ENCODE data around the gene VSIG2. TPM values are rescaled to one million over a fixed set of nuclear protein-coding genes. Genes with fewer than 3 reads are reported as not detected.

Gene VSIG2
- total and polyA plus RNA-seq, 10 of the 15 experiments (the other 5 are each of a cell fraction or from before 2014, with no cell fraction given) = 0.13 to 0.31 (median 0.15) TPM; not detected in 5

GRCh38 chr11:124798991-124799347, 46.9 kb upstream of the VSIG2 start:
- no peaks in the 10 kb centered on the region for H3K36me3 ChIP-seq (ENCODE audit: control insufficient read depth in 2 of 2, insufficient read depth in 2 of 2, low read length in 1 of 2)
- H3K79me2 ChIP-seq (ENCODE audit: control insufficient read depth, insufficient read depth, low read length) = peaks cover 64% of the 10 kb centered on the region
- peak overlapping the region; percentile 84 for H3K4me3 ChIP-seq
- H3K4me2 ChIP-seq (ENCODE audit: control insufficient read depth, insufficient read depth) = peak overlapping the region; percentile 92
- no TSS peak for BruUV-seq (replicated peaks)
- H4K20me1 ChIP-seq (ENCODE audit: control insufficient read depth, insufficient read depth) = no peaks in the 10 kb centered on the region
- ATAC-seq = peak; percentile 24
- POLR2A ChIA-PET = interaction anchor here (1.2 to 2.4 kb wide), 5 partner anchors 9 to 41 kb away, joined by 3 to 9 read pairs (median 4); no protein-coding TSS in a partner anchor
- RAD21 ChIA-PET (ENCODE audit: unreplicated experiment) = interaction anchor here (1.0 to 3.8 kb wide), 9 partner anchors 31 to 292 kb away, joined by 3 to 35 read pairs (median 6); partner anchors contain the start of genes ESAM, NRGN, SIAE and SPA17
- H3K27me3 ChIP-seq (replicated peaks in 1 of 2; ENCODE audit: control insufficient read depth in 2 of 2, insufficient read depth in 2 of 2, low read length in 1 of 2) = peaks cover 0 to 1% of the 10 kb centered on the region in 2 experiments; a peak in 1 of 4 replicates
- in situ Hi-C loops (cut with MboI) = no loop called here
- FAIRE-seq = no peak
- WGBS (ENCODE audit: insufficient coverage, insufficient replicate concordance, low lambda C conversion rate, missing lambda C conversion rate) = under 1% methylated on average over 8 of the region's 8 CpGs
- no peak for DNase-seq (ENCODE audit: low read depth, low spot score)
- no peaks in the 10 kb centered on the region for H3K9me3 ChIP-seq (replicated peaks; ENCODE audit: control insufficient read depth, insufficient read depth, low read length)
- H2AFZ ChIP-seq (ENCODE audit: control insufficient read depth, low read depth, low read length) = peak overlapping the region; percentile 13
- H3K27ac ChIP-seq (ENCODE audit: control insufficient read depth, insufficient read depth) = peak overlapping the region; percentile 94
- SMC1A ChIA-PET (ENCODE audit: uncharacterized antibody, unreplicated experiment) = interaction anchor here (0.8 to 8.4 kb wide), 15 partner anchors 9 to 161 kb away, joined by 3 to 83 read pairs (median 5); partner anchors contain the start of gene ESAM
- intact Hi-C loops (cut with micrococcal nuclease; ENCODE audit: unreplicated experiment) = loop anchor here (2.0 kb wide), 1 partner anchor 36 kb away; the partner anchor contains the start of gene ESAM
- peak overlapping the region; percentile 81 for H3K9ac ChIP-seq (ENCODE audit: control insufficient read depth, insufficient read depth, low read length)
- CTCF ChIA-PET = interaction anchor here (0.8 to 11.5 kb wide), 16 partner anchors 10 to 176 kb away, joined by 3 to 272 read pairs (median 6); partner anchors contain the start of genes ESAM and TBRG1
- H3K4me1 ChIP-seq (ENCODE audit: control insufficient read depth, insufficient read depth, low read length) = peaks cover 9% of the 10 kb centered on the region
- TF ChIP-seq, protein P1, sequence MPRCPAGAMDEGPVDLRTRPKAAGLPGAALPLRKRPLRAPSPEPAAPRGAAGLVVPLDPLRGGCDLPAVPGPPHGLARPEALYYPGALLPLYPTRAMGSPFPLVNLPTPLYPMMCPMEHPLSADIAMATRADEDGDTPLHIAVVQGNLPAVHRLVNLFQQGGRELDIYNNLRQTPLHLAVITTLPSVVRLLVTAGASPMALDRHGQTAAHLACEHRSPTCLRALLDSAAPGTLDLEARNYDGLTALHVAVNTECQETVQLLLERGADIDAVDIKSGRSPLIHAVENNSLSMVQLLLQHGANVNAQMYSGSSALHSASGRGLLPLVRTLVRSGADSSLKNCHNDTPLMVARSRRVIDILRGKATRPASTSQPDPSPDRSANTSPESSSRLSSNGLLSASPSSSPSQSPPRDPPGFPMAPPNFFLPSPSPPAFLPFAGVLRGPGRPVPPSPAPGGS (IDR thresholded peaks at IDR 0.05; ENCODE audit: borderline replicate concordance, insufficient read depth, low read depth, low read length, poor library complexity, severe bottlenecking) = no peak
- TF ChIP-seq CREB1 (IDR thresholded peaks at IDR 0.05; ENCODE audit: low read depth) (no peak), SREBF1 (IDR thresholded peaks at IDR 0.05; ENCODE audit: low read length) (no peak), RELA (IDR thresholded peaks at IDR 0.05; ENCODE audit: borderline replicate concordance, partially characterized antibody) (no peak), IKZF2 (IDR thresholded peaks at IDR 0.05) (peak in 1 of 2 experiments; percentile 65; a peak in 2 of 4 replicates), EED (IDR thresholded peaks at IDR 0.05; ENCODE audit: low read depth) (peak; percentile 74), HCFC1 (IDR thresholded peaks at IDR 0.05; ENCODE audit: low read length) (no peak), RUNX3 (IDR thresholded peaks at IDR 0.05; ENCODE audit: low read length) (peak; percentile 80)
